GM23248 (cell line): ENCODE measurements around the gene ELP5.

Source experiments
- EZH2 ChIP-seq: fragments of 200-600 bp; sonication (generic); IDR thresholded peaks from 2 replicates; pipeline ENCODE4 v1.6.1; 2018; ENCODE audit warnings: antibody characterized with exemption, mild to moderate bottlenecking; ENCODE audit not compliant: insufficient read depth, poor library complexity, severe bottlenecking
- EZH2phosphoT487 ChIP-seq: fragments of 200-600 bp; sonication (generic); IDR thresholded peaks from 2 replicates; pipeline ENCODE4 v1.6.1; 2018; ENCODE audit warnings: antibody characterized with exemption, moderate library complexity, mild to moderate bottlenecking, low read depth; ENCODE audit not compliant: insufficient read depth

- TF ChIP-seq EZH2: no peak
- no peak for TF ChIP-seq EZH2phosphoT487
Observed at GRCh38 chr17:7304179-7304578, 52.2 kb downstream of the ELP5 start.
